Embryonic facial prominence (tissue), 1 donor: Measurements from ENCODE around the gene MACROD2.

Experiments used
- DNase-seq: peaks from one replicate; pipeline ENCODE4 v3.0.0-alpha.2; 2016; ENCODE audit errors: extremely low spot score

Gene MACROD2

GRCh38 chr20:14062171-14062570 lies 66.9 kb downstream of the MACROD2 start:
- no peak for DNase-seq

GRCh38 chr20:14062786-14063185 lies 67.5 kb downstream of the MACROD2 start:
- DNase-seq, result no peak

GRCh38 chr20:14064333-14064732 lies 69.0 kb downstream of the MACROD2 start:
- no peak for DNase-seq

GRCh38 chr20:14064921-14065320 lies 69.6 kb downstream of the MACROD2 start:
- no peak for DNase-seq

- no peak for DNase-seq
These were observed 70.5 kb downstream of the MACROD2 start for GRCh38 chr20:14065774-14066173.

- DNase-seq, result no peak
These were observed 72.3 kb downstream of the MACROD2 start for GRCh38 chr20:14067603-14068002.

GRCh38 chr20:14069796-14070195 lies 74.5 kb downstream of the MACROD2 start:
- DNase-seq, result no peak

GRCh38 chr20:14093652-14094051 lies 98.3 kb downstream of the MACROD2 start:
- no peak for DNase-seq

GRCh38 chr20:14098261-14098660 lies 102.9 kb downstream of the MACROD2 start:
- DNase-seq, result no peak

GRCh38 chr20:14113416-14113815 lies 118.1 kb downstream of the MACROD2 start:
- DNase-seq, result no peak

GRCh38 chr20:14114065-14114704 lies 118.9 kb downstream of the MACROD2 start:
- no peak for DNase-seq

GRCh38 chr20:14116037-14116436 lies 120.7 kb downstream of the MACROD2 start:
- no peak for DNase-seq

- no peak for DNase-seq
These were observed 122.5 kb downstream of the MACROD2 start for GRCh38 chr20:14117768-14118167.

- DNase-seq, result no peak
These were observed 131.5 kb downstream of the MACROD2 start for GRCh38 chr20:14126856-14127255.

- no peak for DNase-seq
These were observed 132.4 kb downstream of the MACROD2 start for GRCh38 chr20:14127514-14128223.

GRCh38 chr20:14134004-14134403 lies 138.7 kb downstream of the MACROD2 start:
- no peak for DNase-seq

- peak; percentile 70 for DNase-seq
These were observed 146.9 kb downstream of the MACROD2 start for GRCh38 chr20:14142171-14142570.

GRCh38 chr20:14142964-14143627 lies 147.8 kb downstream of the MACROD2 start:
- DNase-seq, result no peak

- DNase-seq, result no peak
These were observed 152.7 kb downstream of the MACROD2 start for GRCh38 chr20:14148042-14148441.

- DNase-seq, result no peak
These were observed 160.0 kb downstream of the MACROD2 start for GRCh38 chr20:14155361-14155760.

GRCh38 chr20:14178528-14178927 lies 183.2 kb downstream of the MACROD2 start:
- no peak for DNase-seq

GRCh38 chr20:14178952-14179351 lies 183.6 kb downstream of the MACROD2 start:
- no peak for DNase-seq

- peak; percentile 27 for DNase-seq
These were observed 194.6 kb downstream of the MACROD2 start for GRCh38 chr20:14189794-14190402.
